Loucy (cell line): Measurements from ENCODE around the gene ANKRD18B.
"Not testable (repeated sequence)": the region's sequence is repeated elsewhere in the genome, so short reads cannot be mapped to it uniquely, and the experiment has no call there.

Experiments used
- H2AFZ ChIP-seq: fragments of 200-600 bp; sonication (generic); 2 replicates; pipeline ENCODE4 v1.6.0; 2016; ENCODE audit warnings: antibody characterized with exemption, mild to moderate bottlenecking, low read length, moderate library complexity
- H3F3A ChIP-seq: fragments of 200-600 bp; 2 replicates; pipeline ENCODE4 v1.6.0; 2016; ENCODE audit warnings: antibody characterized with exemption, low read depth, mild to moderate bottlenecking
- H3K27me3 ChIP-seq: fragments of 200-600 bp; sonication (generic); 2 replicates; pipeline ENCODE4 v1.6.1; 2014; ENCODE audit warnings: low read length, mild to moderate bottlenecking; ENCODE audit not compliant: insufficient read depth, poor library complexity, severe bottlenecking
- H3K36me3 ChIP-seq: fragments of 200-600 bp; sonication (generic); 2 replicates; pipeline ENCODE4 v1.6.1; 2016; ENCODE audit warnings: low read length; ENCODE audit not compliant: insufficient read depth
- H3K4me1 ChIP-seq: fragments of 200-600 bp; sonication (generic); 2 replicates; pipeline ENCODE4 v1.5.1; 2014; ENCODE audit warnings: low read length, mild to moderate bottlenecking; ENCODE audit not compliant: insufficient read depth, poor library complexity, severe bottlenecking
- H3K4me2 ChIP-seq: fragments of 200-600 bp; sonication (generic); 2 replicates; pipeline ENCODE4 v1.6.0; 2014; ENCODE audit warnings: antibody characterized with exemption, low read length, low read depth, mild to moderate bottlenecking; ENCODE audit not compliant: poor library complexity, severe bottlenecking
- H3K4me3 ChIP-seq: fragments of 200-600 bp; sonication (generic); 2 replicates; pipeline ENCODE4 v1.5.1; 2014; ENCODE audit warnings: low read length, mild to moderate bottlenecking, mixed read lengths; ENCODE audit not compliant: poor library complexity, severe bottlenecking
- H3K79me2 ChIP-seq: fragments of 200-600 bp; sonication (generic); 2 replicates; pipeline ENCODE4 v1.6.1; 2014; ENCODE audit warnings: low read length; ENCODE audit not compliant: insufficient read depth
- H3K9ac ChIP-seq: fragments of 200-600 bp; sonication (generic); 2 replicates; pipeline ENCODE4 v1.6.0; 2014; ENCODE audit warnings: mild to moderate bottlenecking, low read depth, low read length, moderate library complexity; ENCODE audit not compliant: poor library complexity, severe bottlenecking
- H3K9me2 ChIP-seq: fragments of 200-600 bp; sonication (generic); replicated peaks from 2 replicates; pipeline ENCODE4 v1.6.1; 2016; ENCODE audit warnings: low read depth, low read length, mixed read lengths
- H3K9me3 ChIP-seq: fragments of 200-600 bp; sonication (generic); 2 replicates; pipeline ENCODE4 v1.6.1; 2014; ENCODE audit warnings: mild to moderate bottlenecking, antibody characterized with exemption, low read length, low read depth; ENCODE audit not compliant: insufficient read depth
- H4K20me1 ChIP-seq: fragments of 200-600 bp; sonication (generic); 2 replicates; pipeline ENCODE4 v1.6.0; 2014; ENCODE audit warnings: antibody characterized with exemption, low read length, mild to moderate bottlenecking; ENCODE audit not compliant: insufficient read depth, poor library complexity, severe bottlenecking

ANKRD18B gene

DNA sequence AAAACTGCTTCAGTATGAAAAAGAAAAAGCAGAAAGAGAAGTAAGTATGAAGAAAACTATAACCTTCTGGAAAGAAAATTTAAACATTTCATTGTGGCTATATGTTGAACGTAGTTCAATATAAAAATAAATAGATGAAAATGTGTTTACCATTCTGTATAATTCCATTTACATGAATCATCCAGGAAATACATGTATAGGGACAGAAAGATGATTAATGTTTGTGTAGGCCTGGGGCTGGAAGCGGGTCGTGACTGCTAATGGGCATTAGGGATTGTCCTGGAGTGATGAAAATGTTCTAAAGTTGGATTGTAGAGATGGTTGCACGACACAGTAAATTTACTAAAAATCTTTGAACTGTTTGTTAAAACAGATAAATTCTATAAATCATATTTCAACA is 24.8 kb downstream of the ANKRD18B start:
- not testable (repeated sequence) for H3K4me2 ChIP-seq

GRCh38 chr9:33549418-33549817 is 25.4 kb downstream of the ANKRD18B start:
- H2AFZ ChIP-seq, H3K4me3 ChIP-seq, H3K27me3 ChIP-seq, H3K9ac ChIP-seq, H3K4me1 ChIP-seq, H3F3A ChIP-seq, H3K36me3 ChIP-seq, H4K20me1 ChIP-seq, H3K9me2 ChIP-seq, H3K9me3 ChIP-seq, H3K79me2 ChIP-seq, H3K4me2 ChIP-seq: not testable (repeated sequence)

More for the DNA sequence above, 24.8 kb downstream of the ANKRD18B start:
- not testable (repeated sequence) for H3F3A ChIP-seq, H2AFZ ChIP-seq, H3K4me1 ChIP-seq, H3K36me3 ChIP-seq, H3K4me3 ChIP-seq, H3K9me2 ChIP-seq, H3K9me3 ChIP-seq, H3K27me3 ChIP-seq, H3K9ac ChIP-seq, H4K20me1 ChIP-seq, H3K79me2 ChIP-seq

DNA sequence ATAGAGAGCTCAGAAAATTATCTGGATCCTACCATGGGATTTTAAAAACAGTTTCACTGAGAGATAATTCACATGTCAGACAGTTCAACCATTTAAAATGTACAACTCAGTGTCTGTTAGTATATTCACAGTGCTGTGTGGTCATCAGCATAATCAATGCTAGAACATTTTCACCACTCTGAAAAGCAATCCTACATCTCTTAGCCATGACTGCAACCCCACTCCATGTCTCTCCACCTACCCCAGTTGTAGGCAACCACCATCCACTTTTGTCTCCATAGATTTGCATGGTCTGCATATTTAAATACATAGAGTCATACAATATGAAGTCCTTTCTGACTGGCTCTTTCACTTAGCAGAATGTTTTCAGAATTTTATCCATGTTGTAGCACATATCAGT is 27.1 kb downstream of the ANKRD18B start:
- not testable (repeated sequence) for H3K27me3 ChIP-seq, H3K4me2 ChIP-seq, H4K20me1 ChIP-seq, H3K9ac ChIP-seq, H3K9me2 ChIP-seq, H3K4me1 ChIP-seq, H2AFZ ChIP-seq, H3F3A ChIP-seq, H3K4me3 ChIP-seq, H3K9me3 ChIP-seq, H3K79me2 ChIP-seq, H3K36me3 ChIP-seq

- H4K20me1 ChIP-seq, H3K79me2 ChIP-seq, H3K4me1 ChIP-seq, H3K27me3 ChIP-seq, H3K9me3 ChIP-seq, H3K9me2 ChIP-seq, H3K4me3 ChIP-seq, H3K9ac ChIP-seq, H2AFZ ChIP-seq, H3K36me3 ChIP-seq, H3F3A ChIP-seq, H3K4me2 ChIP-seq: not testable (repeated sequence)
Observed at GRCh38 chr9:33552315-33552725, 28.3 kb downstream of the ANKRD18B start.

DNA sequence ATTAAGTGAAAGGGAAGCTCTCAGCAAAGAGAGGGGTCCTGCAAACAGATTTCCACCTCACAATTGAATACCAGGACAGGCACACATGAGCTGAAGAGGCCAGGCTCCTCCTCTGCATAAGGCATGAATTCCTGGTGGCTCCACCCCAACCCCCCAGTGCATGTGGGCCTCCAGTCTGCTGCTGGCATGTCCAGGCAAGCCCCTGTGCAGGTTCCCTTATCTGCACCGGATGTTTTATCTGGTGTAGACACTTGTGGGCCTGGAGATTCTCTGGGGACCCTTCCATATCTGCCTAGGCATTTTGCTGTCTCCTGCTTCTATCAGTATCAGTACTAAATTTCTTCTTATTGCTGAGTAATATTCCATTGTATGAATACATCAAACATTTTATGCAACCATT is 36.2 kb downstream of the ANKRD18B start:
- not testable (repeated sequence) for H2AFZ ChIP-seq, H3K4me1 ChIP-seq, H3F3A ChIP-seq, H3K9me3 ChIP-seq, H3K79me2 ChIP-seq, H4K20me1 ChIP-seq, H3K4me2 ChIP-seq, H3K27me3 ChIP-seq, H3K9me2 ChIP-seq, H3K4me3 ChIP-seq, H3K36me3 ChIP-seq, H3K9ac ChIP-seq

DNA sequence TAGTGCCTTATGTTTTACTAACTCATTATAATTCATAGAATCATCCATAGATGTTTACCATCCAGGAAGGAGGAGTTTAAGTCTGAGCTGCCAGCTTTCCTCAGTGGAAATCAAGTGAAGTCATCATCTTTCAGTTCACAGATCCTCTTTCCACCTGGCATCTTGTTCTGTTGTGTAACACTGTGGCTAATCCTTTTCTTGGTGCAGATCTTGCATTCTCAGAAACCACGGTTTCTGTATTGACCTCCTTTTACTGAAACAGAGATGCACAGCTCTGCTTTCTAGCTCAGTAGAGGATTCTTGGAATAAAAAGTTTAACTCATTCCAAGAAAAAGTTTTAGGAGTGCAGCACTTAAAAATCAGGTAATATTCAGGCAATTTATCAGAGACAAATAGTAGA is 38.1 kb downstream of the ANKRD18B start:
- not testable (repeated sequence) for H3K4me1 ChIP-seq, H3K4me3 ChIP-seq, H3K27me3 ChIP-seq, H3K36me3 ChIP-seq, H3K9me2 ChIP-seq, H3K79me2 ChIP-seq, H2AFZ ChIP-seq, H3K4me2 ChIP-seq, H3K9me3 ChIP-seq, H3K9ac ChIP-seq, H4K20me1 ChIP-seq, H3F3A ChIP-seq

DNA sequence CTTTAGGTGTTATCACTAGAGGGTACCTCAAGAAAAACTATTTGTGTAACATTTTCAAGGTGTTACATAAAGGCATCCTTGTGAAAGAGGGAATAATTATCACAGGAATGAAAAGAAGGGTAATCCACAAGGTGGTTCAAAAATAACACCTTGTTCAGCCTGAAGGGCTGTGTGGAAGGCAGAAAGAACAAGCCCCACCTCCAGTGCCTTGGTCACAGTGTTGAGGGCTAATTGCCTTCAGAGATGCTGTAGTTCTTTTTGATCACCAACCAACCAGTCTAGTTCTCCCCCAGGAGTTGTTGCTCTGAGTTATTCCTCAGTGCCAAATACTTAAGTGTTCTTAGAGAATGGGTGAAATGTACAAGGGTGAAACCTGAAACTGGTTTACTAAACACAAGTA is 43.7 kb downstream of the ANKRD18B start:
- H3K4me1 ChIP-seq, H3K4me2 ChIP-seq, H4K20me1 ChIP-seq, H3K36me3 ChIP-seq, H3K27me3 ChIP-seq, H3F3A ChIP-seq, H3K9me3 ChIP-seq, H2AFZ ChIP-seq, H3K79me2 ChIP-seq, H3K4me3 ChIP-seq, H3K9me2 ChIP-seq, H3K9ac ChIP-seq: not testable (repeated sequence)

- H4K20me1 ChIP-seq, H3K9me3 ChIP-seq, H2AFZ ChIP-seq, H3F3A ChIP-seq, H3K79me2 ChIP-seq, H3K4me3 ChIP-seq, H3K4me2 ChIP-seq, H3K4me1 ChIP-seq, H3K9ac ChIP-seq, H3K36me3 ChIP-seq, H3K27me3 ChIP-seq, H3K9me2 ChIP-seq: not testable (repeated sequence)
Observed at GRCh38 chr9:33577786-33578185, 53.7 kb downstream of the ANKRD18B start.
